NOMO-1 treated with dmso at 0.1 percent for 144 hours (cell line): Measurements from ENCODE around the gene NOTCH3.
A peak's percentile ranks its signal among the peaks of the same experiment; 100 is the strongest.

Experiments
- DNase-seq: peaks from one replicate; lab custom pipeline; 2025; ENCODE audit not compliant: unreplicated experiment; lab: John Stamatoyannopoulos, UW

Gene NOTCH3

DNA sequence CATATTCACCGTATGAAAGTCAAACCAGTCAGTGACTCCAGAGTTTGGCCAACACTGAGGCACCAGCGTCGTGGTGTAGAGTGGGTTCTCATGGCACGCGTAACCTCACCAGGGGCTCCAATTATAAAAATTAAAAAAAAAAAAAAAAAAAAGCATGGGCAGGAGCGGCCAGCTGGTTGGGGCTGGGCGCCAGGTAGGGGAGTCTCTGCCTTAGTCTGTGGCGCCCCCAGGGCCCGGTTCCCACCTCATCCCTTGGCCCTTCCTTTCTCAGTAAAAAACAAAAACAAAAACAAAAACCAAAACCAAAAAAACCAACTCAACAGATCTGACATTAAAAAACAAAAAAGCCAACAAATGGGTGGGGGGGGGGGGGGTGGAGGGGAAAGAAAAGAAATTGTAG lies 36.1 kb upstream of the NOTCH3 start:
- DNase-seq = no peak

DNA sequence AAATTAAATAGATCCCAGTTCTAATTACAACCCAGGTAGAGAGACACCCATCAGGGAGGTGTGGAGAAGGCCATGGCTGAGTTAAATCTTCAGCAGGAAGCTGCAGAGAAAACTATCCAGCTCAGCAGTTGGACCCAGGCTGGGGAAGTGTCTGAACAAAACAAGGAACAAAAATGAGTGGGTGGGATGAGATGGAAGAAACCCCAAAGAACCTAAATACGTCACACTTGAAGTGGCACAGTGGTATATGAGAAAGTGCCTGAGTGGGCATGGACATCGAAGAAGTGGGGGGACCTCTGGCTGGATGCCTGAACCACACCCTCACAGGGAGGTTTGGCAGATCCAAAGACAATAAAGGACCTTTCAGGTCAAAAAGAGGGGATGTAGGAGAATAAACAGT lies 35.0 kb upstream of the NOTCH3 start:
- DNase-seq = no peak

DNA sequence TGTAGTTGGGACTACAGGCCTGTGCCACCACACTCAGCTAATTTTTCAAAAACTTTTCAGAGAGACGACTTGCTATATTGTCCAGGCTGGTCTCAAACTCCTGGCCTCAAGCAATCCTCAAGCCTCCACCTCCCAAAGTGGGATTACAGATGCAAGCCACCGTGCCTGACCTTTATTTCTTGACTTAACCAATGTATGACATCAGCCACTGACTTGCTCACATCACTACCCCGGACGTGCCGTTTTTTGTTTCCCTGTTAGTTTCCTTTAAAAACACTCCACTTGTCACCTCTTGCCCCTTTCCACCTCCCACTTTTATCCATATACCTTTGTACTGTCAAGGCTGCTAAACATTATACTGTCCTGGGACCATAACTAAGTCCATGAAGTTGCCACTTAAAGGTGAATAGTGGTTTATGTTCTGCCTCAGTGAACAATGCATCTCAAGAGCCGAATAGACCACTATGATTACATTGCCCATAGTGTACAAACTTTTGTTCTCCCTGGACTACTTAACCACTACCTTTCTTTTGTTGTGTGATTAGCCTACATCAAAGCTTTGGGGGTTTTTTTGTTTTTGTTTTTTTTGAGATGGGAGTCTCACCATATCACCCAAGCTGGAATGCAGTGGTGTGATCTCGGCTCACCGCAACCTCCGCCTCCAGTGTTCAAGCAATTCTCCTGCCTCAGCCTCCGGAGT lies 33.8 kb upstream of the NOTCH3 start:
- DNase-seq = no peak

DNA sequence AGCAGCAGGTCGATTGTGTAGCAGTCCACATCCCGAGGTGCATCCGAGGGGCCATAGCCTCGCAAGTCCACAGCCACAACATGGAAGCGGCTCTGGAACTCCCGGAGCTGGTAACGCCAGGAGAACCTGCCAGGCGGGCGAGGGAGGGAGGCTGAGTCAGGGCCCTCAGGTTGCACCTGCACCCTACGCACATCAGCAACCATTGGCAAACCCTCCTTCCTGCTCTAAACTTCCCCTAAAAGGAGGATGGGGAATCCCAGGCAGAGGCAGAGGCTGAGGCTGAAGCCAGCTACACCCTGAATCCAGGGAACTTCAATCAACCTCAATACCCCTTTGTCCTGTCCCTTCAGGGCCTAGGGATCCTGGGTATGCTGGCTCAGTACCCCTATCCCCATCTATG lies 30.5 kb upstream of the NOTCH3 start:
- no peak for DNase-seq

DNA sequence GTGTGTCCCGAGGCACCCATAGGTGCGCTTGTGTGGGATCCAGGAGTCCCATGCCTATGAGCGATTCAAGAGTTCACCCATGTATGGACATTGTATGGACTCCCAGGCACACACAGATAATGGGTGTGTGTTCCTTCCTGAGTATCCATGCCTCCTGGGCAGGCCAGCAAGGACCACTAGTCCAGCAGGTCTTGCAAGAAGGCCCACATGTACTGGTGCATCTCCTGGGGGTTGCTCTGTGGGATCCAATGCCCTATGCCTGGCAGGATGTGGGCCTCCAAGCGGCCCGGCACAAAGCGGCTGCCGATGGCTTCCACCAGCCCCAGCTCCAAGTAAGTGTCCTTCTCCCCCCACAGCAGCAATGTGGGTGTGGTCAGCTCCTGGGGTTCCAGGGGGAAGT lies 26.5 kb upstream of the NOTCH3 start:
- DNase-seq = no peak

DNA sequence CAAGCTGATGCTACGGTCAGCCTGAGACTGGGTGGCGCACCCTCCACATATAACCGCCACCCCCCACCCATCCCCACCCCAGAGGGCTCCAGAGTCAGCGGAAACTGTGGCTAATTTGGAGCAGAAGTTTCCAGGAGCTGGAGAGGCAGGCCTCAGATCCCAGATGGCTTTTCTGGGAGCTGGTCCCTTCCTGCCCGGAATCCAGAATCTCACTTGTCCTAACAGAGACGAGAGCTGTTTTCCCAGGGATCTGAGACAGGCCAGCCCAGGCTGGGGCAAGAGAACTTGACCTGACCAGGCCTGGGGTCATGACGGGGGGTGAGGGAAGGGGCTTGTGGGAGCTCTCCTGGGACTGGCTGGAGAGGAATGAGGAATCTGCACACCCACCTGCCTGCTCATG lies 25.0 kb upstream of the NOTCH3 start:
- no peak for DNase-seq

DNA sequence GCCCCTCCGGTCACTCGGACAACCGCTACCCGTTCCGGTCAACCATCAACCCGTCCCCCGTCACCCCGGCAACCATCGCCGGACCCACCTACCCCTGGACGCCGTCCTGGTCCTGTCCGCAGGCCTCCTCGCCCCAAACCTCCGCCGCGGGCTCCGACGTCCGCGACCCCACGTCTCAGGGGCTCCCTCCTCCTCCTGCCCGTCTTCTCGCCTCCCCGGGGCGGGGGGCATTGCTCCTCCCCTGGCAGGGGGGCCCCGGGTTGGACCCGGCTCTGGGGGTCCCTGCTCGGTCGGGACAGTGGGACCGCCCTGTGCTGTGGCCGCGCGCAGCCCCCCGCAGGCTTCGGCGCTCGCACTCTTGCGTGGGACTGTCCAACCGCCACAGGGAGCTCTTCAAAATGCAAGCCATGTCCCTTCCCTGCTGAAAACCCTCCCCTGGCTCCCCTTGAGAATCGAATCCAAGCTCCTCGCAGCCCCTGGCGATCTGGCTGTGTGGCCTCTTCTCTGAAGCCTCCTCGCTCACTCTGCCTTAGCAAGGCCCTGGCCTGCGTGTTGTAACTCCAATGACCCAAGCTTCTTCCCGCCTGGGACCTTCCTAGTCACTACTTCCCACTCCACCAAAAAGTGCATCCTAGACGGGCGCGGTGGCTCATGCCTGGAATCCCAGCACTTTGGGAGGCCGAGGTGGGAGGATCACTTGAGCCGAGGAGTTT lies 23.0 kb upstream of the NOTCH3 start:
- no peak for DNase-seq

DNA sequence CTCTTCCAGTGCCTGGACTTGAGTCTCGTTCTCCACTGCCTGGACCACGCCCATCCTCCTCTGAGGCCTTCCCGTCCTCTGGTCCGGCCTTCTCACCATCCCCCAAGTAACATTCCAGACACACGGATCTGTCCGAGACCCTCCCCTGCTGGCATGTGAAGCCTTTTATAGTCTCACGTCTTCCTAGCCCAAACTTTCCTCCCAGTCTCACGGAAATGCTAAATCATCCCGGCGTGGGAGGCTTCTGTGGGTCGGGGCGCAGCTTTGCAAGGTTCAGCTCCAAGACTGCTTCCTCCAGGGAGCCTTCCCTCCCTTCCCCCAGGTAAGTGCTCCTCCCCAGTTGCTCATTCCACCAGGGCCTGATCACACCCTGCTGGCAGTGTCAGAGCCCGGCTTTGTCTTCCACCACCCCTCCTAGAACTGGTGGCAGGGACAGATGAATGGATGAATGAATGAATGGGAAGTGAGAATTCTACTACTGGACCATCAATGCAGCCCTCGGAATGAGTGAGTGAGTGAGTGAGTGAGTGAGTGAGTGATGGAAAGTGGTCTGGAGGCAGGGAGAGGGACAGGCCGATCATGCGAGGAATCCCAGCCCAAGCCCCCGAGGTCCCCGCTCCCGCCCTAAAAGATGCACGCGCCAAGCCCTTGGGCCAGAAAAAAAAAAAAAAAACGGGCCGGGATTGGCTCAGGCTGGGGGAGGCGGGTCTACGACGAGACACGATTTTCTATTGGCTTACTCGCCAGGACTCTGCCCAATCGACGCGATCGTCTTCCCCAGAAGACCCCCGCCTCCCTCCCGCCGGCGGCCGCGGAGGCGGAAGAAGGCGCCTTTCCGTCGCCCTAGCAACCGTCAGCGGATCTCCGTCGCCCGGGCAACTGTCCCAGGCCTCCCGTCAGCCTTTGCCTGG lies 22.2 kb upstream of the NOTCH3 start:
- DNase-seq = peak; percentile 83

DNA sequence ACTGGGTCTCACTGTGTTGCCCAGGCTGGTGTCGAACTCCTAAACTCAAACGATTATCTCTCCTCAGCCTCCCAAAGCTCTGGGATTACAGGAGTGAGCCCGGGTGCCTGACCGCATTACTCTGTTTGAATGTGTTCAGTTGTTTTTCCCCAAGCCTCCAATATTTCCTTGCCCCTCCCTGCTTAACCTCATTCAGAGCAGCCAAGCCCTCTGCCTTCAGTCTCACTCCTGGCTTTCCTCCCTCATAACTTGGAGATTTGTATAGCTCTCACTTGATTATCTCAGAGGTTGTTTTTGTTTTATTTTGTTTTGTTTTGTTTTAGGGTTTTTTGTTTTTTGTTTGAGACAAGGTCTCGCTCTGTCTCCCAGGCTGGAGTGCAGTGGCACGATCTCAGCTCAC lies 20.0 kb upstream of the NOTCH3 start:
- DNase-seq = no peak

DNA sequence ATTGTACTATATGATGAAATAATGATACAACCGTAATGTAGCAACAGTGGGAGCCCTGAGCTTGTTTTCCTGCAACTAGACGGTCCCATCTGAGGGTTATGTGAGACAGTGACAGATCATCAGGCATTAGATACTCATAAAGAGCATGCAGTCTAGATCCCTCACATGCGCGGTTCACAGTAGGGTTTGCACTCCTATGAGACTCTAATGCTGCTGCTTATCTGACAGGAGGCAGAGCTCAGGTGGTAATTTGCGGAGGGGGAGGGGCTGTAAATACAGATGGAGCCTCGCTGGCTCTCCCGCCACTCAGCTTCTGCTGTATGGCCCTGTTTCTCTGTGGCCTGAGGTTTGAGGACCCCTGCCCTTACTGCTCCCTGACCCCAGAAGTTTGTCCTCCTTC lies 17.7 kb upstream of the NOTCH3 start:
- no peak for DNase-seq

DNA sequence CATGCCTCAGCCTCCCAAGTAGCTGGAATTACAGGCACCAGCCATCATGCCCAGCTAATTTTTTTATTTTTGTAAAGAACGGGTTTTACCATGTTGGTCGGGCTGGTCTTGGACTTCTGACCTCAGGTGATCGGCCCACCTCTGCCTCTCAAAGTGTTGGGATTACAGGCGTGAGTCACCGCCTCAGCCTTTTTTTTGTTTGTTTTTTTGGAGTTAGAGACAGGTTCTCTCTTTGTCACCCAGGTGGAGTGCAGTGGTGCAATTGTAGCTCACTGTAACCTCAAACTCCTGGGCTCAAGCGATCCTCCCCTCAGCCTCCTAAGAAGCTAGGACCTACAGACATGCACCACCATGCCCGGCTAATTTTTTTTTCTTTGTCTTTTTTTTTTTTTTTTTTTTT lies 15.6 kb upstream of the NOTCH3 start:
- no peak for DNase-seq

DNA sequence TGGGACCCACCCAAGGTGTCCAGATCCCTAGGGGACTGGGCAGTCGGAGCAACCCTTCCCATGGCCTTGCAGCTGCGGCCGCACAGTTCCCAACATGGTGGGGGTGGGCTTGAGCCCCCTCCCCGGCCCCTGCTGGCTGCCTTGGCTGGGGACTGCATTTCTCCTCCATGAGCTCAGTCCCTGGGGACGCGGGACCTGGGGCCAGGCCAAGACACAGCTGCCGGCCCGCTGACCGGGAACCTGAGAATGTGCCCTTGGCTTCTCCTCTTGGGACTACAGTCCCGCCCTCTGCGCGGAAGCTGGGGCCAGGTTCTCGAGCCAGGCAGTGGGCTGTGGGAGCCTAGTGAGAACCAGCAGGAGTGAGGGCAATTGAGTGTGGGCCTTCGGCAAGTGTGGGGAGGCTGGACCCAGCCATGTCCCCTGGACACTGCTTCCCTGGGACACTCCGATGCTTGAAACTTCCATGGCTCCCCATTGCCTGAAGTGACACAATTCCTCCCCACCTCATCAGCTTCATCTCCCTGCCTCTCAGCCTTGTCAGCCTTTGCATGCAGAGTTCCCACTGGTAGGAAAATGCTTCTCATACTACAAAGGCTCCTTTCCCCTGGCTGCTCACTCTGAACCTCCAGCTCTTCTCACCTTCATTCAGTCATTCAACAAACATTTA lies 13.1 kb upstream of the NOTCH3 start:
- no peak for DNase-seq

DNA sequence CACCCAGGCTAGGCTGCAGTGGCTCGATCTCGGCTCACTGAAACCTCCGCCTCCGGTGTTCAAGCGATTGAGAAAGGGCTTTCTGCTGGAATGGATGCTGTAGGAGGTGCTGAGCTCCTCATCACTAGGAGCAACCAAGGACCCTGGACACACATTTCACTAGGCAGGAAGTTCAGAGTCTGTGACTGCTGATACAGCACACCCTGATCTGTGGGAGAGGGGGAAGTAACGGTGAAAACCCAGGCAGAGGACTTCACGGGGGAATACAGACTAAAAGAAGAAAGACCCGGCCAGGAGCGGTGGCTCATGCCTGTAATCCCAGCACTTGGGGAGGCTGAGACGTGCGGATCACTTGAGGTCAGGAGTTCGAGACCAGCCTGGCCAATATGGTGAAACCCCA lies 11.9 kb upstream of the NOTCH3 start:
- DNase-seq = no peak

DNA sequence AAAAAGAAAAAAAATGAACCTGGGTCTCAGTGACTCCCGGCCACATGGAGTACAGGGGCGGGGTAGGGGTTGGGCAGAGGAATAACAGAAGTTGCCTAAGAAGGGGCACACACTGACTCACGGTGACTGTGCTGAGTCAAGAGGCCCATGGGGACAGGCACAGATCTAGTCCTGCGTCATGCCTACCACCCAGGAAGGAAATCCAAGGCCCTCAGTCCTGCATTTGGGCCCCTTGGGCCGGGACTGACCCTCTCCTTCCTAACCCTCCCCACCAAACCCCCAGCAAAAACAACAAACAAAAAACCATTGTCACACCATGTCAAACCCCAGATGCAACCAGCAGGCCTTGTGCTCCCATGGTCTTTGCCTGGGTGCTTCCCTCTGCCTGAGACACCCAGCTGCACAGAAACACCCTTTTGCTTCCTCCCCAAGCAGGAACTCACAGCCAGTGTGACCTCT lies 9.6 kb upstream of the NOTCH3 start:
- DNase-seq = peak; percentile 90

DNA sequence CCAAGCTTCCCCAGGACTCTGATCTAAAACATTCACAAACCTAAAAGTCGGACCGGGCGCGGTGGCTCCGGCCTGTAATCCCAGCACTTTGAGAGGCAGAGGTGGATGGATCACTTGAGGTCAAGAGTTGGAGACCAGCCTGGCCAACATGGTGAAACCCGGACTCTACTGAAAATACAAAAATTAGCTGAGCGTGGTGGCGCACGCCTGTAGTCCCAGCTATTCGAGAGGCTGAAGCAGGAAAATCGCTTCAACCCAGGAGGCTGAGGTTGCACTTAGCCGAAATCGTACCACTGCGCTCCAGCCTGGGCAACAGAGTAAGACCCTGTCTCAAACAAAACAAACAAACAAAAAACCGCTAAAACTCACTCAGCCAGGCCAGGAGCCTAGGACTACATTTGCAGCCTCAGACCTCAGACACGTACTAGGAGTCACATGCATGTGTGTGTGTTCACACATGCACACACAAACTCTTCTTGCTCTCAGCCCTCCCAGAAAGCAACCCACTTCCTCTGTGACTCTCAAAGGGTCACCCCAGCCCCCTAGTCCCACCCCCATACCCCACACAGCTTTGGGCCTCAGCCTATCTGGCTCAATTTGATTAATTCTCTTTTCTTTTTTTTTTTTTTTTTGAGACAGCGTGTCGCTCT lies 704 bp upstream of the NOTCH3 start:
- DNase-seq = no peak

DNA sequence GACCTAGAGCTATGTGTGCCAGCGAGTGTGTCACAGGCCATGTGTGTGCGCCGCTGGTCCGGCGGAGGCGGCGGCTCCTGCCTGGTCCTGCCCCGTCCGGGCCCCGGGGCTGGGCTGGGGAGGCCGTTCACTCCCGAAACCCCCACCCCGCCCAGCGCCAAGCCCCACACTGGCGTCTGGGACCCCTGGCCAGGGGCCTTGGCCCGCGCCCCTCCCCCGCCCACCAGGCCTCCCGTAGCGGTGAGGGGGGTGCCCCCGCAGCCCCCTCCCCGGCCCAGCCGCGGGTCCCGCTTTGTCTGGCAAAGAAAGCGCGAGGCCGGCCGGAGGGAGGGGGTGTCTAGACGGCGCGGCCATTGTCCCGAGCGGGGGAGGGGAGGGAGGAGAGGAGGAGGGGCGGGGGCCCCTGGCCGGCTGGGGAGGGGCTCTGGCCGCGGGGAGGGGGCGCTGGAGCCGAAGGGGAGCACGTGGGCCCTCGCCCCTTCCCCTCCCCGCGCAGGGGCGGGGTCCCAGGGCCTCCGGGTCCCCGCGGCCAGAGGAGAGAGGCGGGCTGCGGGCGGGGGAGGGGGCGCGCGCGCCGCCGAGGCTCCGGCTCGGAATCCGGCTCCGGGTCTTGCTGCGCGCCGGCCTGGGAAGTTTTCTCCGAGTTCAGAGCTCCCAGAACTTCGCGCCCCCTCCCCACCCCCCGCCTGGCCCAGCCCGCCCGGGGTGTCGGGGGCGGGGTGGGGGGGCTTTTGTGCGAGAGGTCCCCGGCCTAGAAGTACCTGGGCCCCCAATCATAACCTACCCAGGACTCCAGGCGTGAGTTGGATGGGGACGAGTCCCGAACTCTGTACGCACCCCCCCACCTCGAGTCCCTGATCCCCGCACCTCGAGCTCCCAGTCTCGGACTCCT lies 888 bp downstream of the NOTCH3 start:
- no peak for DNase-seq

DNA sequence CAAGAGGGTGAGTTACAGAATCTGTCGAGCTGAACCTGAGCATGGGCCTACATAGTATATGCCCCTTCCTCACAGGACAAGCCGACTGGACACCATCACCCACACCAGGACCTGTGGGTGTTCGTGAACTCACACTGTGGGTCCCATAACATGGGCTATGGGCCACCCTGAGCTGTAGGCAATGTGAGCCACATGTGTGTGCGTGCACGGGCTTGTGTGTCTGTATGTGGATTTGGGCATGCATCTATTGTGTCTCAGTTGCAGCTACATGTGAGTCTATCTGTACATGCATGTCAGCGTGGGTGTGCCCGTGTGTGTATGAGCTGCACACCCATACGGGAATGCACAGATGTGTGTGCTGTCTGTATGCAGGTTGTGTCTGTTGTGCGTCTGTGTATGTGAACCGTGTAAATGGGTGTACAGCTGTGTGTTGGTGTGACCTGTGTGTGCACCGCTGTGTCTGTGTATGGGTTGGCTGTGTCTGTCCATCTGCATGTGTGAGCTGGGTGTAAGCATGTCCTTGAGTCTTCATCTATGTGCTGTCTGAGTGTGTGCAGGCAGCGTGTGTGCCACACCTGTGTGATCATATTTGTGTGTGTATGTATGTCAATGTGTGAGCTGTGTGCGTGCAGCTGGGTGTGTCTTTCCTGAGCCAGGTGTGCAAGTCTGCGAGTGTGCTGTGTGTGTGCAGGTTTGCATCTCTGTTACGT lies 1.7 kb downstream of the NOTCH3 start:
- DNase-seq = no peak

DNA sequence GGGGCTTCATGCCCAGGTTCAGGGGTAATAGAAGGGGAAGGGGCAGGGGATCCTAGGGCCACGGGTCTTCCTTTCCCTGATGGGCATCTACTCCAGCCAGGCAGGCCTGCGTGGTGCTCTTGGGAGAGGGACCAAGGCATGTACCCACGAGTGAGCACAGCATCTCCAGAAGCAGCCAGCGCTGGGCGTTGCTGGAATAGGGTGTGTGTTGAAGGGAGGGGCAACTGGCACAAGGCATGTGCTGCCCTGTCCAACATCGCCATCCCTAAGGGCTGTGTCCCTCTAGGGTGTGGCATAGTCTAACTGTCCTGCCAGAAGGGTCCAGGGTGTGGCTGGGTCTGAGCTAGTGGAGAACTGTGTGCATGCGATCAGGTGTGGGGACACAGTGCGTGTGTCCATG lies 2.9 kb downstream of the NOTCH3 start:
- no peak for DNase-seq

DNA sequence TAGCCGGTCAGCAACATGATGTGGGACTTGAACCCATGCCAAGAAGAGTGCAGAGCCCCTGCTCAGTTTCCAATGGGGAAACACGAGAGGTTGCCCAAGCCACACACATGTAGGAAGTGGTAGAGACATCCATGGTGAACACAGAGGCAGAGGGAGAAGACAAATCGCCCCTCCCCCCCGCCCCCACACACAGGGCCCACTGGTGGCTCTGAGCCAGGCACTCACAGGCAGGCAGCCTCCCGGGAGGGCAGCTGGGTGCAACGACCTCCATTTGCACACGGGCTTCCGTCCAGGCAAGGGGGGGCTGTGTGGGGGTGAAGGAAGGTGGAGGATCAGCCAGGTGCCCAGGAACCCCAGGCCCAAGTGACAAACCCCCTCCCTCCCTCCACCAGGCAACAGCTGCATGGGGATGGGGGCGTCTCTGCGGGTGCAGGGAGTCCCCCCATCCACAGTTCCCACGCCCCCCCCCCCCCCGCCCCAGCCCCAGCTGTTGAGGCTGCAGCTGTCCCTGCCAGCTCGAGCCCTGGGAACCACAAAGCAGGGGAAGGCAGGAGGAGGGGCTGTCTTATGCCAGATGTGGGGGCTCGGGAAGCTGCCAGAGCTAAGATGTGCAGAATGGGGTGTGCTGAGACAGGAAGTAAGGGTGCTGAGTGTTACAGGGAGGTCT lies 3.4 kb downstream of the NOTCH3 start:
- no peak for DNase-seq
